ENCODE data around the gene CBLC. TPM values are rescaled to one million over a fixed set of nuclear protein-coding genes. Genes with fewer than 3 reads are reported as not detected.
"Not testable (repeated sequence)": the region's sequence is repeated elsewhere in the genome, so short reads cannot be mapped to it uniquely, and the experiment has no call there.

The CBLC gene
- polyA plus RNA-seq, 1 experiment = not detected

DNA sequence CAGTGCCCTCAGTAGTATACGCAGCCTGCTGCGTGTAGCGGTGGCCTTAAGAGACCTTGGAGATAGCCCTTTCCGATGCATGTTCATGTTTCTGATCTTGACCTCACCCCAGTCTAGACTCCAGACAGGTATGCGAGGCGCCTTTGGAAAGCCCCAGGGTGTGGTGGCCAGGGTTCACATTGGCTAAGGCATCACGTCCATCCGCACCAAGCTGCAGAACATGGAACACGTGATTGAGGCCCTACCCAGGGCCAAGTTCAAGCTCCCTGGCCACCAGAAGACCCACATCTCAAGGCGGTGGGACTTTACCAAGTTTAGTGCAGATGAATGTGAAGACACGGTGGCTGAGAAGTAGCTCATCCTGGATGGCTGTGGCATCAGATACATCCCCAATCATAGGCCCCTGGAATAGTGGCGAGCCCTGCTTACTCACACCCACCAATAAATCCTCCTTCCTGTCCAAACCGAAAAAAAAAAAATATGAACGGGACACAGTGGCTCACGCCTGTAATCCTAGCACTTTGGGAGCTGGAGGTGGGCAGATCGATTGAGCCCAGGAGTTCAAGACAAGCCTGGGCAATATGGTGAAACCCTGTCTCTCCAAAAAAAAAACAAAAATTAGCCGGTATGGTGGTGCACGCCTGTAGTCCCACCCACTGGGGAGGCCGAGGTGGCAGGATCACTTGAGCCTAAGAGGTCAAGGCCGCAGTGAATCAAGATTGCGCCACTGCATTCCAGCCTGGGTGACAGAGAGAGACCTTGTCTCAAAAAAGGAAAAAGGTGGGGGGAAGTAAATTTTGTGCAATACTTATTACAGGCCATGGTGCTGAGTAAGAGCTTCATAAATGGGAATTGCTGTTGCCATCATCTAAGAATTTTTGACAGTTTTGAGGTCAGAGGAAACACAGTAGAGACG, 12.4 kb upstream of the CBLC start:
- Histone ChIP-seq H3K36me3 (ENCODE audit: control insufficient read depth, insufficient read depth, low read length) (peaks cover 3% of the 10 kb centered on the region; the same call in 1 of the 2 replicates), H3K4me3 (ENCODE audit: low read depth, low read length) (no peak overlapping the region), H3K27me3 (ENCODE audit: control insufficient read depth, insufficient read depth, low read length) (no peaks in the 10 kb centered on the region)
- ChIA-PET POLR2A (no interaction called here), CTCF (interaction anchor here (1.3 to 15.9 kb wide), 4 partner anchors 24 to 76 kb away, joined by 3 to 369 read pairs (median 20); no protein-coding TSS in a partner anchor)
- DNase-seq (ENCODE audit: low read depth) = no peak
- TF ChIP-seq, protein P1, sequence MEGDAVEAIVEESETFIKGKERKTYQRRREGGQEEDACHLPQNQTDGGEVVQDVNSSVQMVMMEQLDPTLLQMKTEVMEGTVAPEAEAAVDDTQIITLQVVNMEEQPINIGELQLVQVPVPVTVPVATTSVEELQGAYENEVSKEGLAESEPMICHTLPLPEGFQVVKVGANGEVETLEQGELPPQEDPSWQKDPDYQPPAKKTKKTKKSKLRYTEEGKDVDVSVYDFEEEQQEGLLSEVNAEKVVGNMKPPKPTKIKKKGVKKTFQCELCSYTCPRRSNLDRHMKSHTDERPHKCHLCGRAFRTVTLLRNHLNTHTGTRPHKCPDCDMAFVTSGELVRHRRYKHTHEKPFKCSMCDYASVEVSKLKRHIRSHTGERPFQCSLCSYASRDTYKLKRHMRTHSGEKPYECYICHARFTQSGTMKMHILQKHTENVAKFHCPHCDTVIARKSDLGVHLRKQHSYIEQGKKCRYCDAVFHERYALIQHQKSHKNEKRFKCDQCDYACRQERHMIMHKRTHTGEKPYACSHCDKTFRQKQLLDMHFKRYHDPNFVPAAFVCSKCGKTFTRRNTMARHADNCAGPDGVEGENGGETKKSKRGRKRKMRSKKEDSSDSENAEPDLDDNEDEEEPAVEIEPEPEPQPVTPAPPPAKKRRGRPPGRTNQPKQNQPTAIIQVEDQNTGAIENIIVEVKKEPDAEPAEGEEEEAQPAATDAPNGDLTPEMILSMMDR (IDR thresholded peaks at IDR 0.05; ENCODE audit: insufficient read depth, low read depth, low read length) = no peak

DNA sequence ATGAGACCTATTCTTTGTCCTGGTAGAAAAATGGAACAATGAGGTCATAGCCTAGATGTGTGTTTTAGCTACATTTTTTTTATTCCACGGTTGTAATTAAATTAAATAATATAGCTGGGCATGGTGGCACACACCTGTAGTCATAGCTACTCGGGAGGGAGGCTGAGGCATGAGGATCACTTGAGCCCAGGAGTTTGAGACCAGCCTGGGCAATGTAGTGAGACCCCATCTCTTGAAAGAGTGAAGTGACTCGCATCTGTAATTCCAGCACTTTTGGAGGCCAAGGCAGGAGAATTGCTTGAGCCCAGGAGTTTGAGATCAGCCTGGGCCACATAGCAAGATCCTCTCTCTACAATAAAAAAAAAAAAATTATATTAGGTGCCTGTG, 11.7 kb upstream of the CBLC start:
- TF ChIP-seq, protein P1 (IDR thresholded peaks at IDR 0.05; ENCODE audit: insufficient read depth, low read depth, low read length) = no peak
- no peaks in the 10 kb centered on the region for H3K27me3 ChIP-seq (ENCODE audit: control insufficient read depth, insufficient read depth, low read length)
- POLR2A ChIA-PET = no interaction called here
- H3K4me3 ChIP-seq (ENCODE audit: low read depth, low read length) = no peak overlapping the region
- H3K36me3 ChIP-seq (ENCODE audit: control insufficient read depth, insufficient read depth, low read length) = 0 out of 2 replicates have a peak, but pooled peaks cover 1% of the 10 kb centered on the region
- no peak for DNase-seq (ENCODE audit: low read depth)
- CTCF ChIA-PET = interaction anchor here (1.3 to 15.9 kb wide), 4 partner anchors 24 to 76 kb away, joined by 3 to 369 read pairs (median 20); no protein-coding TSS in a partner anchor

DNA sequence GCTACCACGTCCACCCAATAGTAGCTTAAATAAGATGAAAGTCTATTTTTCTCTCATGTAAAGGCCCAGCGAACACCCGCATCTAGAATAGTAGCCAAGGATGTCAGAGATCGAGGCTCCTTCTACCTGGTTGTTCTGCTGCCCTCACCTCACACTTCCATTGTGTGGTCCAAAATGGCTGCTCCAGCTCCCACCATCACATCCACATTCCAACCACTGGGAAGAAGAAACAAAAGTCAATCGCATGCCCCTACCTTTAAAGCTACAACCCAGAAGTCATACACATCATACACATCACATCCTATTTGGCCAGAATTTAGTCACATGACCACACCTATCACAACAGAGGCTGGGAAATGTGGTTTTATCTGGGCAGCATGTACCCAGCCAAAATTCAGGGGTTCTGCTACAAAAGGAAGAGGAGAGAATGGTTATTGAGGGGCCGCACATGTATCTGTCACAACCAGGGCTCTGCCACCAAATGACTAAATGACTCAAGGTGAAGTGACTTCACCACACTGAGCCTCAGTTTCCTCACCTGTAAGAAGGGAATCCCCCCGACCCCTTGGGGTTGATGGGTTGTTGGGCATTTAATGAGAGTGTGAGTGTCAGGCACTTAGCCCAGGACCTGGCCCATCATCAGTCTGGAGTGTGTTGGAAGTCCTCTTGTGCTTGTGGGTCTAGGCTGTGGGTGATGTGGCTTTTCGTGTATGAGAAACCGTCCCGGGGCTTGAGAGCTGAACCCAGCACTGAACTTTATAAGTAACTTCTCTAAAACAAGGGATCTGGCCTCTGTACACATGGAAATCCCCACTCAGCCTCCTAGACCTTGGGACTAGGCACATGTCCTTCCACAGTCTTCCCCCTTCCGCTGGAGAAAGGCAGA, 10.2 kb upstream of the CBLC start:
- ChIA-PET CTCF (interaction anchor here (0.7 to 15.9 kb wide), 7 partner anchors 11 to 292 kb away, joined by 3 to 369 read pairs (median 15); no protein-coding TSS in a partner anchor), POLR2A (no interaction called here)
- no peaks in the 10 kb centered on the region for H3K27me3 ChIP-seq (ENCODE audit: control insufficient read depth, insufficient read depth, low read length)
- no peak overlapping the region for H3K4me3 ChIP-seq (ENCODE audit: low read depth, low read length)
- TF ChIP-seq, protein P1 (IDR thresholded peaks at IDR 0.05; ENCODE audit: insufficient read depth, low read depth, low read length) = no peak
- no peak for DNase-seq (ENCODE audit: low read depth)
- H3K36me3 ChIP-seq (ENCODE audit: control insufficient read depth, insufficient read depth, low read length) = no peaks in the 10 kb centered on the region

DNA sequence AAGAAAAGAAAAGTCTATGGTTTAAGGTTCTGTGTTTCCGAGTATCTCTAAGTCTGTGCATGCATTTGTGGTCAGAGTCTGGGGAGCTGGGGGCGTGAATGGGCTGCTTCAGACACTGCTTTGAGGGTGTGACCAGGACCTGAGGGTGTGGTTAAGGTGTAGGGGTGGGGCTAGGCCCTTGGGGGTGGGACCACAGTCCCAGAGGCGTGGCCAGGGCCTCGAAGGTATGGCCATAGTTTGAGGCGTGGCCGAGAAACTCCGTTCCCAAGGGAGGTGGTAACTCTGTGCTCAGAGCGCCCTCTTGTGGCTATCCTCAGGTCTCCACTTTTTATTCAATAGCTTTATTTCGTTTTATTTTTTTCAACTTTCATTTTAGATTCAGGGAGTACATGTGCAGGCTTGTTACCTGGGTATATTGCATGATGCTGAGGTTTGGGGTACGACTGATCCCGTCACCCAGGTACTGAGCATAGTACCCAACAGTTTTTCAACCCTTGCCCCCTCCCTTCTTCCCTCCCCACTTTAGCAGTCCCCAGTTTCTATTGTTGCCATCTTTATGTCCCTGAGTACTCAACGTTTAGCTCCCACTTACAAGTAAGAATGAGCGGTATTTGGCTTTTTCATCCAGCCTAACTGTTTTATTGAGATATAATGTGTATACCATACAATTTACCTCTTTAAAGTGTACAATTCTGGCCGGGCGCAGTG, 7.0 kb upstream of the CBLC start:
- Histone ChIP-seq H3K27me3 (ENCODE audit: control insufficient read depth, insufficient read depth, low read length) (no peaks in the 10 kb centered on the region), H3K36me3 (ENCODE audit: control insufficient read depth, insufficient read depth, low read length) (no peaks in the 10 kb centered on the region), H3K4me3 (ENCODE audit: low read depth, low read length) (no peak overlapping the region)
- CTCF ChIA-PET = interaction anchor here (0.8 to 15.9 kb wide), 33 partner anchors 8 to 200 kb away, joined by 3 to 369 read pairs (median 4); partner anchors contain the start of gene NECTIN2
- TF ChIP-seq, protein P1 (IDR thresholded peaks at IDR 0.05; ENCODE audit: insufficient read depth, low read depth, low read length) = peak; percentile 72
- POLR2A ChIA-PET = interaction anchor here (0.6 to 1.2 kb wide), 3 partner anchors 46 to 82 kb away, joined by 3 to 6 read pairs (median 4); no protein-coding TSS in a partner anchor
- DNase-seq (ENCODE audit: low read depth) = peak; percentile 44

DNA sequence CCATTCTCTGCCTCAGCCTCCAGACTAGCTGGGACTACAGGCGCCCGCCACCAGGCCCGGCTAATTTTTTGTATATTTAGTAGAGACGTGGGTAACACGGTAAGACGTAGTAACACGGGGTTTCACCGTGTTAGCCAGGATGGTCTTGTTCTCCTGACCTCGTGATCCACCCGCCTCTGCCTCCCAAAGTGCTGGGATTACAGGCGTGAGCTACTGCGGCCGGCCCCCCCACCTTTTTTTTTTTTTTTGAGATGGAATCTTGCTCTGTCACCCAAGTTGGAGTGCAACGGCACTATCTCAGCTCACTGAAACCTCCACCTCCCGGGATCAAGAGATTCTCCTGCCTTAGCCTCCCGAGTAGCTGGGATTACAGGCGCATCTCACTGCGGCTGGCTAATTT, 5.5 kb upstream of the CBLC start:
- CTCF ChIA-PET = interaction anchor here (0.7 to 15.9 kb wide), 17 partner anchors 9 to 201 kb away, joined by 3 to 369 read pairs (median 6); no protein-coding TSS in a partner anchor
- H3K4me3 ChIP-seq (ENCODE audit: low read depth, low read length); POLR2A ChIA-PET; DNase-seq (ENCODE audit: low read depth); H3K36me3 ChIP-seq (ENCODE audit: control insufficient read depth, insufficient read depth, low read length); H3K27me3 ChIP-seq (ENCODE audit: control insufficient read depth, insufficient read depth, low read length): not testable (repeated sequence)
